Fibroblast of skin of right biceps (primary cell): ENCODE measurements around the gene ERG.

Experiments used
- DNase-seq: peaks from one replicate; pipeline ENCODE4 v3.0.0-alpha.2; 2013

The ERG gene

DNA sequence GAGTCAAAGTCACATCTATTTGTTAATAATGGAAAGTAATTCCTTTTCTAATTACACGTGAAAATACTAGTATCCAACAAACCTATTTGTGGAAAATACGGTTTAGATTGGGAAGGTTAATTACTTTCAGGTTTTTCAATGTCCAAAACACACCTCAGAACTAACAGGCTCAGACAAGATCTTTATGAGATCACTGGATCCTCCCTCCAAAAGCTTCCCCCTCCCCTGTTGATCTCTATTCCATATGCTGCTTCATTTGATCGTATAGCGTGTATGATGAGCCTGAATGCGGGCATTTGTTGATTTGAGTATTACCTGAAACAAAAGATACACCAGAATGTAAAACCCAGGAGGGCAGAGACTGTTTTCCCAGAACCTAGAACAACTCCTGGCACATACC is 26.5 kb downstream of the ERG start:
- DNase-seq = no peak

DNA sequence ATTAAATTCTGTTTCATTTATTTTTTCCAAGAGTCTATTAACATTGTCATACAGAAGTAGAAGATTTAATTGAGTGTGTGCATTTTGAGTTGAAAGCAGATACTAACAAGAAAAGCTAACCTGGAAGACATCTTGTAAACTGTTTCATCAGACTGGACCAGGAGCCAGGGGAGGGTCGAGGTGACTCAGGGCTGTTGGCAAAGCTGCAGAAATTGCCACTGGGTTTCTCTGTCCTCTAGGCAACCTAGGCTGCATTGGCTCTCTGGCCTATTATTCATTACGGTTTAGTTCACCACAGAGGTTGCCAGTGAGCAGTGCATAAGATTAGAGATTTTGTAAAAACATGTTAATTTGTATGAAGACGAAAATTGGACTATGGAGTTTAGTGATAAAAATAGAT is 27.5 kb downstream of the ERG start:
- peak; percentile 49 for DNase-seq

DNA sequence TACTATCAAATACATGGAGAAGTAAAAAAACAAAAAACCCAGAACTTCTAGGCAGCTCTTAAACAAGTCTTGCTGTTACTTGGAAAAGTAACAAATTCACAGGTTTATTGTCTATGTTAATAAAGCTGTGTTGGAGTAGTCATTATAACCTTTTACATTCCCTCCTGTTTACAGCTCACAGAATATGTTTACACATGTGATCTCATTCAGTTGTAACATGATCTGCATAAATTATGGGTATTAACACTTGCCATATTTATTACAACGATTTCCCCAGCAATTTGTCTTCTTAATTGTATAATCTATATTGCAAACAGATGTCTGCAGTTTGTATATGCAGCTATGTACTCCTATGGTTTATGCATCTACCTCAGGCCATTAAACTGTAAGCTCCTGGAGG is 28.6 kb downstream of the ERG start:
- DNase-seq = no peak

DNA sequence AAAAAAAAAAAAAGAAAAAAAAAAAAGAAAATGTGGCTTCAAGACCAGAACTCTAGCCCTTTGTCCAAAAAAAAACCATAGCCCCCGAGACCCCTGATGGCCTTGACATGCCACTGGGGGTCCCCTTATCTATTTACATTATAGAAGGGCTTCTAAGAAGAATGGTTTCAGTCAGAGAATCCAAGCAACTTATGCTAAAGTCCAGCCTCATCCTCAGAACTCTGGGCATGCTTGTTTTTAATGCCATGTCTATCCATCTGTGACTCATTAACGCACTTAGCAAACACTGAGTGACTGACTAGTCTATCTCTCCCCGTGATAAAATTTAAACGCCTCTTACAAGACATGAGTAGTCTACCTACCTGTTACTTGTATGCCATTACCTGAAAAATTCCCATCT is 29.3 kb downstream of the ERG start:
- DNase-seq = no peak

DNA sequence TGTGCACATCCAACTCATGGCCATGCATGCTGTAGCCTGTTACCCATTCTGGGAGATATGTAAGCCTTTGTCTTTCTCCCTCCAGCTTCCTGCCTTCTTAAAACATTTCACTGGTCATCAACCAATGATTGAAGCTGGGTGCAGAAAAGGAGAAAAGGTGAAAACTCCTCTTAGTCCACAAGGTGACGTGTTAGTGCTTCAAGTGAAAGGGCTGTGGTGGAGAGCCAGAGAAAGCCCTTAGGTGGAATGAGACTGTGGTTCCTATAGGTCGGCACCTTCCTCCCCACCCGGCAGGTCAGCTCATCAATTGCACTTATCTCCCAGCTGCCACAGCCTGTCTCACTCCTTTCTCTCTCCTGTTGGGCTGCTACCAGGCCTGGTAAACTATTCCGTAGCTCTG is 30.4 kb downstream of the ERG start:
- DNase-seq = no peak

DNA sequence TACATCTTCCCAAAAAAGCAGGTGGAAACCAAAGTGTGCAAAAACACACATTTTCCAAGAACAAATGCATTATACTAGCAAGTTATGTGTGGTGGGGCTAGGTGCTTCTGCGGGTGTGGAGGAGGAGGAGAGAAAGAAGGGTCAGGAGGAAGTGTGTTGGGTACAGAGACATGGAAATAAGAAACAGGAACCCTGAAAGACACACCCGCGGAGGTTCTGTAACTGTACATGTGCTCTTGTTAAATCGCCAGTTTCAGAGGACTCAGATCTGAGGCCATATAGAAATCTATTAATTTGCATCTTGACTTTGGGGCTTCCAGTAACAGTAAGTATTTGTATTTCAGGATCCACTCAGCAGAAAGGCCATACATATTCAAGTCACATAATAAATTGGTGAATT is 30.9 kb downstream of the ERG start:
- no peak for DNase-seq

DNA sequence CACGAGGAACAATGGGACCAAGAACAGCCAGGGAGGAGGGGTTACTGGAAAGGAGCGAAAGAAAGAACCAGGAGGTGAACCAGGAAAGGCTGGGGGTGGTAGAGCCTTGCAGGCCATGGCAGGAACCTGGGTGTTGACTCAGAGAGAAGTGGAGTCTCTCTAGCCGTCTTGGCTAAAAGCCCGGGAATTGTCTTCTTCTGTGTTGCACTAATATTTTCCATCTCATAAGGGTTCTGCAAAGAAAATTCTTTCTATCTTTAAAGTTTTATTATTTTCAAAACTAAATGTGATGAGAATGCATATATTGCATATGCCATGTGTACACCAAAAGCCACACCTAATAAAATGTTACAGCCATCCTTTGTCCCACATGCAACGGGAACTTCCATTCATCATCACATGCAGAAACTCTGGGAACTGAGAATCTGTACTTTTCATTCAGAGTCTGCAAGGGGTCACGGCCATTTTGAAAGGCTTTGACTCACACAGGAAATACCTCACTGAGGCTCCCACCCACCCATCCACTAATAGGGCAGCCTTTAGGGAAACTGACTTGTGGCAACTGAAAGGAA is 38.0 kb downstream of the ERG start:
- peak; percentile 92 for DNase-seq

DNA sequence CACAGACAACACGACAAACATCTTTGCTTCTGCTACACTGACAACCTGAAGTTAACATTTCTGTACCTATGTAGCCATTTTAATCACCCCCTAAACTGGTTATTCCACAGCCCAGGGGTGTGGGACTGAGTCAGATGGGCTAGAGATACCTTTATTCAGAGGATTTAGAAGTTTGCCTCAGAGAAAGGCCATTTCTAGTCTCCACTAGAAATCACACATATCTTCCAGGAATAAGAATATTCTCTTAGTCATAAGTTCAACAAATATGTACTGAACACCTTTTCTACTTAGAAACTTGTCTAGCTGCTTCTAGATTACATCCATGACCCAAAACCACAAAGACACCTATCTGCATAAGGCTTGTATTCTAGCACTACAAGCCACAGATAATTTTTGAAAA is 38.8 kb downstream of the ERG start:
- no peak for DNase-seq

DNA sequence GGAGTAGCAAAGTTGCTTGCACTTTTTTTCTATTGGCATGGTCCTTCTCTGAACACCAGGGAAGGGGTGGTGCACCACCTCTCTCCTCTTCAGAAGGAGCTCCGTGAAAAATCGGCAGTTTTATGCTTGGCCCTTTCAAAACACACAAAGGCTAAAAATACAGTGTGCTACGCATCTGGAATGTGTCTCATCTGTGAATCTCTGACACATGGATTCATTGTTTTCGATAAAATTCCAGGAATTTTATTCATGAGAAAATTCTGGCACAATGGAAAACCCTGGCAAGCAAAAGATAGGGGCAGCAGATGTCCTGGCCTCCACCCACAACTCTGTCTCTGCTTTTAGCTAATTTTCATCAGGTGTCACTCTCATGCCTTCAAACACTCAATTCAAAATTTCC is 42.9 kb downstream of the ERG start:
- peak; percentile 74 for DNase-seq

DNA sequence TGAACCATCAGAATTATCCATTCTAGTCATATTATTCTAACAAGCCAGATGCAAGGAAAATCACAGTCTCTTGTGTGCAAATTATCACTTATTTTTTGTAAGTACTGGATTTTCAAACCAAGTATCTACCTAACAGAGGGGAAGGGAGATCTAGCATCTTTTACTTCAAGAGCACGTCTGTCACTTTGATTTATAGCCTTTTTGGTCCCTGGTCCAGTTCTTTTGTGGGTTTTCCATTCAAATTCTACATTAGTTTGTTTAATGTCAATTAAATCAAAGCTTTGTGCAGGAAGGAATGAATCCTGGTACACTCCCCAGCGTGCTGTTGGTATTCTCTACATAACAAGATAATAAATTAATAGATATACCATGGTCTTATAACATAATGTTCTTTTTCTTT is 43.6 kb downstream of the ERG start:
- no peak for DNase-seq

DNA sequence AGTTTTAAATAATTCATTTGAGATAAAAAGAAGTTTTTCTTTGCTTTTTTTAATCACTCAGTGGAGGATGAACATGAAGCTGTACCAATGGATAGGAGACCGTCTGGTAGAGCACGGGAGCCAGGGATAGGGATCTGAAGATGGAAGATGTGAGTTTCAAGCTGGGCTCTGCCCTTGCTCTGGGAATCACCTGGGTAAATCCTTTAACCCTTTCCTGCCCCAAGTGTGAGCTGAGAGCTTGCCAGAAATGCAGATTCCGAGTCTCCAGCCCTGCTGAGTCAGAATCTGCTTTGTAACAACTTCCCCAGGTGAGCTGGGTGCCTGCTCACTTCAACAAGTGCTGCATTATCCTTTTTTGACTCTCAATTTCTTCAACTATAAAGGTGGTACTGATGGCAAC is 44.1 kb downstream of the ERG start:
- DNase-seq = no peak

DNA sequence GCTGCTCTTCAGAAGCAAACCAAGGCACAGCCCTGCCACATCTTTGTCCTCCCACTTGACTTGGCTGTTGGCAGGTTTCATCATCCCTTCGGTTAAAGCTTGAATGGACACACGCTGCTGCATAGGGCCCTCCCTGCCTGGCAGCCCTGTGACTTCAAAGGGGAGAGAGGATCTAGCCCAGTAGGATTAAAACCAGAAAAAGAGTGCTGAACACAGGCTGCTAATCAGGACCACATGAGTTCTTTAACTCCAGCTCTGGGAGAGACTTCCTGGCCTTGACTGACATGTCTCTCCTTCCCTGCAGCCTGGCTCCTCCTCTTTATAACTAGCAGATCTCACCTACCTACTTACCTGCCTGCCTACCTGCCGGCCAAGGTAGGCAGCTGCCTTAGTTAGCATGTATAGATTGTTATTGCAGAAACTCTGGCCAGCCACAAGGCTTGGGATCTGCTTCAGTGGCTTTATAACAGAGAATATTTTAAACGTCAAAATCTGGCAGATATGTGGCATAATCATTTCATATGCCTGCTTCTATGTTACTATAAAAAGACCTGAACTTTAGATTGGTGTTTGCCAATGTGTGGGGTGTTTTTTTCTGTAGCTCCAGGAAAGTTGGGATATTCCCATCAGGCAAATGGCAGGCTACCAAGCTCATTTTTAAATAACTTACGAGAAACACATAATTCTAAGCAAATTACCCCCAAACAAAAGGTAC is 49.4 kb downstream of the ERG start:
- DNase-seq = peak; percentile 49

DNA sequence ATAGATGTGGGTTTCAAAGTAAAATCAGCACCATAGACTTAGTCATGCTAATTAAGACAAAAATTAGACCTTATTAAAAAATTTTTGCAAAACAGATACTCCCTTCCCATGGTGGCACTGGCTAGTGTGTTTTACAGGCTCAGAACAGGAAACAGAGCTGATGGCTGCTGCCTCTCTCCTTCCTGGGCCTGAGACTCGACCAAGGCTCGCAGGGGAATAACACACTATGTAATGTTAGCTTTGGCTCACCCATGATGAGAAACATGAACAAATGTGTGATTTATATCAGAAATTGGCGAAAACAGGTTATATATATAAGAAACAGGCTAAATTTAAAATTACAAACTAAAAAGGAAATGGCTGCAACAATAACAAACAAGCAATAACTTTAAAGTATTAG is 50.7 kb downstream of the ERG start:
- no peak for DNase-seq

DNA sequence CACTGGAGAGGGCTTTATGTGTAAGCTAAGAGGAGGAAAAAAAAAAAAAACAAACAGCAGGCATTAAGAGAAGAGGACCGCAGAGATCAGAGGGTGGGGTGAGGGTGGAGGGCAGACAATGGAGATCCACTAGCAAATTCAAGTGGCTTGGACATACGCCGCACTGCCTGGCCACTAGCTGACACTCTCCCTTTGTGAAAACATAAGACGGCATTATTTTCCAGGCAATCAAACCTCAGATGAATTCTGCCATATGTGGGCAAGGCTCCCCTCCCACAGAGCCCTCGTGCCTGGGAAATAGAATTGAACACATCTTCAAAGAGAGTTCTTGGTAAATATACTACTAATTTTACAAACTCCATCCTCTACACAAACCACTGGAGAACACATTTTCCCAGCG is 53.6 kb downstream of the ERG start:
- no peak for DNase-seq

DNA sequence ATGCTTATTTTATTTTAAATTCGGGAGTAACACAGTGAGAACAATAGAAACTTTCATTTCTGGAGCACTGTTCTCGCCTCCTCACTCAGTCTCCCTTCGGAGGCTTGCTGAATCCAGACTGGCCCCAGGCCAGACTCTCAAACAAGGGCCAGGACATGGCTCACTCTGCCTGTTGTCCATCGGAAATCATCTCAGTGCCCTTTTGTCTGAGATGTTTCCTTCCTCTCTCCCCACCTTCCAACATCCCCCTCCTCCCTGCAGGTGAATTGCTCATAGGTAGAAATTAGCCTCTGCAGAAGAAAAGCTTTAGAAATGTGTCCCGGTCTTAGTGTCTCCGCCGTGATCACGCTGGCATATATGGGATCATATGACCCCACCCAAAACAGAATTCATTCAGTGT is 55.2 kb downstream of the ERG start:
- DNase-seq = no peak

DNA sequence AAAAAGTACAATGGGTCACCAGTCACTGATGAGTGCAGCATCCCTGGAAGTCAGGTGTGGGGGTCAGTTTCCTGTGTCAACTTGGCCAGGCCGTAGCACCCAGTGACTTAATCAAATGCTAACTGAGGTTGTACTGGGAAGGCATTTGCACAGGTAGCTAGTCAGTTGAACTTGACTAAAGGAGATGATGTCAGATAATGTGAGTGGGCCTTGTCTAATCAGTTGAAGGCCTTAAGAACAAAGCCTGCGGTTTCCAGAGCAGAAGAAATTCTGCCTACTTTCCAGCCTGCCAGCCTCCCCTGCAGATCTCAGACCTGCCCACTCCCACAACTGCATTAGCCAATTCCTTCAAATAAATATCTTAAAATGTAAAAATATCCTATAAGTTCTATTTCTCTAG is 57.1 kb downstream of the ERG start:
- no peak for DNase-seq

DNA sequence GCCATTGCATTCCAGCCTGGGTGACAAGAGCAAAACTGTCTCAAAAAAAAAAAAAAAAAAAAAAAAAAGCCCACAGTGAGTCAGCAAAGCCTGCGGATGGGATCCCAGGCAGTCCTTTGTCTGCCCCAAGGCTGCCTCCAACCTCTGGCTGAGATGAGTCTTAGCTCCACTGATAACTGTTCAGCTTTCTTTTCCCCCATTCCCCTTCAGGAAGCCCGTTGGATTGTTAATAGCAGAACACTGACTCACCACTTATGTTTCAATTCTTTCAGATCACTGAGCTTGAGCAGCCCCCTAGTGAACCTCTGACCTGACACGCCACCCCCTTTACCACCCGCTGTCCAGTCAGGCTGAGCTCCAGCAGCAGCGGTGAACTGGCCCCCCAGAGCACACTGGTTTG is 57.5 kb downstream of the ERG start:
- peak; percentile 98 for DNase-seq

DNA sequence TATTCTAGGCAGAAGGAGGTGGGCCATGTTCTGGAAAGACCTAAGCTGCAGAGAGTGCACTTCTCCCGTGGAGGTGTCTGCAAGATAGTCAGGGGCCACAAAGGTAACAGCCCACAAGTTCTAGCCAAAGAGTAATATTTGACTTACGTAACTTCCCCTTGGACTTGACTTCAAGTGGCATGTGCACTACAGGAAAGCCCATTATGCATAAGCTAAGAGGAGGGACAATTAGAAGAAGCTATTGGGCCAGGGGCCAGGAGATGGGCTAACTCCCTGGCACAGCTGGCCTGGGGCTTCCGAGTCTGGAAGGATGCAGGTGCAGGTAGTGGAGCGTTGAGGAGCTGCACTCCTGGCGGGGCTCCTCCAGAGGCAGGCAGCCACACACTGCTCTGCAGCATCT is 58.3 kb downstream of the ERG start:
- DNase-seq = no peak

DNA sequence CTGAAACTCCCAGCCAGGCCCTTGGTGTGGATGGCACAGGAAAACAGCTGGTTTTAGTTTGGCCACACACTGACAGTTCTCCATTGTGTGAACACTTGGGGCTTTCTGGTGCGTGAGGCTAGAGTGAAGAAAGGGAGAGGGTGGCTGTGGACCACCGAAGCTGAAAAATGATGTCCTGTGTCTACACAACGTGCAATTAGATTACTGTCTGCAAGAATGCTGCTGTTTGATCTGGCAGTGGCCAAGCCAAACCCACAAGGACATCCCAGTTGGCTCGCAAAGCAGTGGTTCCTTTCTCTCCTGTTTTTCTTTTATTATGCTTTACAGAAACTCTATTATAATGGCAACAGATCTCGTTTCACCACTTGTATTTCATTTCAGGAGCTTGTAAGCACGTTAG is 58.9 kb downstream of the ERG start:
- DNase-seq = peak; percentile 30

DNA sequence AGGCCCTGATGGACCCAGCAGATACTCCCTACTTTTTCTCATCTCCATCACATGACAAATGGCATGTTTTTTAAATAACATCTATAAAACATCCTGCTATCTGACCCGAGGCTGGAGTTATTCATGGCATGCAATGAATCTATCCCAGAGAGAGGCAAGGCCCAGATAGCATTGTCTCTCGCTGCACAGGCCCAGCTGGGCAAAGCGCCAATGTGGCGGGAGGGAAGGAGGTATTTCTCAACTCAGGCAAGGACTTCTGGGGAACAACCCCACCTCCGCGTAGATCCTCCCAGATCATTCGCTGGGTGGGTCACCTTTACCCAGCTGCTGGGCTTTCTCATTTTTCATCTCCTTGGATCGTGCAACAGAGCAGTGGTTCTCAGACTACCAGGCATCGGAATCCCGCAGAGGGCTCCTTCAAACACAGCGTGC is 59.8 kb downstream of the ERG start:
- peak; percentile 93 for DNase-seq

DNA sequence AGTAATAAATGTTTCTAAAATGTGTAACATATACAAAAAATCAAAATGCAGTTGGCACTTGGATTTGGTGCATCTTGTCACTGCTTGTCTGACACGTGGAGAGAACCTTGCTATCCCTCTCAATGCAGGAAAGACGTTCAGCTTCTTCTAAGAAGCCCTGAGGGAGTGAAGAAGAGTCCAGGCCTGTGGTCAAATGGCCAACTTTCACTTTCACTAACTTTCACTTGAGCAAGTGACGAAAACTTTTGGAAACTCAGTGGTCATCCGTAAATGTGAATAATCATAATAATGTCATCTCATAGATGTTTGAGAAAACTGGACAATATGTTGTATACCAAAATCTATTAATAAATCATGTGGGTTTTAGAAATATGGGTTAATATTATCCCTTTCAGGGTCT is 61.9 kb downstream of the ERG start:
- DNase-seq = no peak

DNA sequence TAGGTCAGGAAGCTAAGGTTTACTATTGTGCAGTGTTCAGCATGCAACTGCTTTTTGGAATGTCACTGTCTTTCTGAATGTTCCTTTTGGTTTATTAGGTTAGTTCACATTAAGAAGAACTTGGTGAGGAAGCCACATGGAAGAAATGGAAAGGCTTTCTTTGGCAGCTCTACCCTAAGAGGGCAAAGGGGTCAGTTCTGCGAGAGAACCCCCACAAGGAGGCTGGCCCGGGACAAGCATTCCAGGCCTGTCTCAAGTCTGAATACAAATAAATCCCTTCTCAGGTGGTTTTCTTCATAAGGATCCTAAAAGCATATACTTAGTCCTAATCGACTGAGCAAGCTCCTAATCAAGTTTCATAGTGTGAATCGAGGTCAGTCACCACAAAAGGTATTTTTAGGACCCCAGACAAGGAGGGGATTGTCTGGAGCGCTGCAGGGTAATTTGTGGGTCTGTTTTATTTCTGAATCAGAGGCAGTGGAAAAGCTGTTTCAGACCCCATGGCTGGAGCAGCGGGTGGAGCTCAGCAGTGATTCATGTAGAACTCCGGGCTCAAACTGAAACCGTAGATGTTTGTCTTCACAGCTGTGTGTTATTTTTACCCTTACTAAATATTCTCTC is 63.3 kb downstream of the ERG start:
- peak; percentile 76 for DNase-seq

DNA sequence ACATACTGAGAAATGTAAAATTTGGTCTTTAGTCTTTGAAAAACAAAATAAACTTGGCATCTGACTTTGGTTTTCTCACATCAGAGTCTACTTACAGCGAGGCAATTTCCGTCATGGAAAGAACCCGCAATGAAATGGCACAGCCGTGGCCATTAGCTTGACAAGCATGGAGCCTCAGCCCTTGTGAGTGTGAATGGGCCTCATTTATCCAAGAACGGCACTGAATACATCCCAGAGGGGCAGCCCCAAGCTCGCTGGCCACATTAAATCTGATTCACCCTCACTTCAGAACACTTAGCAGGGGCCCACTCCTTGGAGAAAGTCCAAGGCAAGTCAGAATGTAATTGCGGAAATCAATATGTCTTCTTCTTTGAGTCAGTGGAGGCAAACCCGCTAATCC is 64.8 kb downstream of the ERG start:
- peak; percentile 10 for DNase-seq

DNA sequence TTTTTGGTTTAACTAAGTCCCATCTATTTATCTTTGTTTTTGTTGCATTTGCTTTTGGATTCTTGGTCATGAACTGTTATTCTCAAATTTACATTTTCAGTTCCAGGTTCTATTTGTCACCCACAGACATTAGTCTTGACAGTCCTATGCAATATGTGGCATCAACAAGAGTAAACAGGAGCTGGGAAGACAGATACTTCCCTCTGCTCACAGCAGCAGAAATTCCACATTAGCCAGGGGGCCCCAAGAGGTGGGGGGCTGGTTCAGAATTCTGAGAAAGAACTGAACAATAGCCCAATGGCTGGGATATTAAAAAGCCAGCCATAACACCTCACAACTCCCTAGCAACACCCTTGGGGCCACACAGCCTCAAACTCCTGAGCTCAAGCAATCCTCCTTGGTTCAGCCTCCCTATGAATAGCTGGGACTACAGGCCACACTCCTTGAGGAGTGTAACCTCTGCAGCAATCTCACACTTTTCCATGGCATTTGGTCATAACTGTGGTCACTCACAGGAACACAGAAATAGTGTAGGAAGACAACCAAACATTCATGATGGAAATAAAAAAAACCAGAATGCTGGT is 67.8 kb downstream of the ERG start:
- no peak for DNase-seq
